IMR-90 (cell line): Measurements from ENCODE around the gene IL1RAPL1. TPM values are rescaled to one million over a fixed set of nuclear protein-coding genes. Genes with fewer than 3 reads are reported as not detected.

ENCODE experiments used
- ATAC-seq: fragments of 200-7000 bp; cut with Tn5 transposase; 2 replicates; pipeline ENCODE4 v1.9.1; 2020; ENCODE audit warnings: low read depth, mild to moderate bottlenecking, moderate library complexity
- BruUV-seq: library from RNA; stranded (reverse); fragments of 400-500 nt; replicated peaks from 2 replicates; lab custom pipeline; 2021; lab: Mats Ljungman, UMichigan
- CTCF ChIA-PET: fragments of 300-600 bp; formaldehyde crosslinking; extraction: SDS; loops from one replicate; lab custom pipeline; 2021; ENCODE audit warnings: antibody characterized with exemption; lab: Yijun Ruan, JAX
- POLR2A ChIA-PET: fragments of 300-600 bp; sonication (Branson Sonifier 250); formaldehyde crosslinking; loops from one replicate; lab custom pipeline; 2022; ENCODE audit warnings: antibody characterized with exemption; ENCODE audit not compliant: unreplicated experiment; lab: Charles Lee
- DNase-seq: peaks from one replicate; pipeline ENCODE4 v3.0.0; 2013
- H2AFZ ChIP-seq: replicated peaks from 2 replicates; pipeline ENCODE3; 2013; ENCODE audit warnings: low read length, mild to moderate bottlenecking; ENCODE audit not compliant: poor library complexity
- H2AK5ac ChIP-seq: 2 replicates; pipeline ENCODE4 v1.6.1; 2013; ENCODE audit warnings: low read depth, low read length, inconsistent platforms
- H2AK9ac ChIP-seq: replicated peaks from 2 replicates; pipeline ENCODE3; 2013; ENCODE audit warnings: mild to moderate bottlenecking, low read depth, low read length, moderate library complexity; ENCODE audit not compliant: poor library complexity
- H2BK120ac ChIP-seq: 2 replicates; pipeline ENCODE4 v1.6.1; 2013; ENCODE audit warnings: low read depth, low read length, inconsistent platforms
- H2BK15ac ChIP-seq: 3 replicates; pipeline ENCODE4 v1.6.1; 2013; ENCODE audit warnings: low read depth, low read length, inconsistent platforms
- H2BK20ac ChIP-seq: 2 replicates; pipeline ENCODE4 v1.6.1; 2013; ENCODE audit warnings: low read depth, mild to moderate bottlenecking, inconsistent platforms, low read length, moderate library complexity
- H2BK5ac ChIP-seq: 2 replicates; pipeline ENCODE4 v1.6.1; 2013; ENCODE audit warnings: mild to moderate bottlenecking, low read depth, low read length, inconsistent platforms; ENCODE audit not compliant: poor library complexity, severe bottlenecking
- H3K14ac ChIP-seq: replicated peaks from 2 replicates; pipeline ENCODE4 v1.6.1; 2013; ENCODE audit warnings: low read depth, low read length, inconsistent platforms
- H3K18ac ChIP-seq: 2 replicates; pipeline ENCODE4 v1.6.1; 2013; ENCODE audit warnings: low read depth, low read length, control low read depth
- H3K23ac ChIP-seq: 2 replicates; pipeline ENCODE4 v1.6.1; 2013; ENCODE audit warnings: low read depth, low read length, inconsistent platforms
- H3K27ac ChIP-seq: 2 replicates; pipeline ENCODE4 v1.5.1; 2013; ENCODE audit warnings: mild to moderate bottlenecking, control low read depth, low read length; ENCODE audit not compliant: insufficient read depth
- H3K27me3 ChIP-seq: 2 replicates; pipeline ENCODE4 v1.6.1; 2013; ENCODE audit warnings: low read length; ENCODE audit not compliant: control insufficient read depth, insufficient read depth
- H3K36me3 ChIP-seq: 2 replicates; pipeline ENCODE4 v1.6.1; 2013; ENCODE audit warnings: low read length, mixed read lengths; ENCODE audit not compliant: control insufficient read depth, insufficient read depth
- H3K4ac ChIP-seq: 2 replicates; pipeline ENCODE4 v1.6.1; 2013; ENCODE audit warnings: low read depth, low read length, inconsistent platforms
- H3K4me1 ChIP-seq: 2 replicates; pipeline ENCODE4 v1.6.1; 2013; ENCODE audit warnings: low read length, mixed read lengths; ENCODE audit not compliant: control insufficient read depth, insufficient read depth
- H3K4me2 ChIP-seq: 2 replicates; pipeline ENCODE4 v1.6.1; 2013; ENCODE audit warnings: low read depth, mild to moderate bottlenecking, control low read depth, low read length, moderate library complexity
- H3K4me3 ChIP-seq: 2 replicates; pipeline ENCODE4 v1.5.1; 2013; ENCODE audit warnings: low read depth, mild to moderate bottlenecking, control low read depth, low read length, moderate library complexity; ENCODE audit not compliant: insufficient read depth
- H3K56ac ChIP-seq: 2 replicates; pipeline ENCODE4 v1.6.1; 2013; ENCODE audit warnings: low read length, inconsistent platforms; ENCODE audit not compliant: insufficient read depth; ENCODE audit errors: extremely low read depth
- H3K79me1 ChIP-seq, 2 experiments: 2 replicates each; pipeline ENCODE4 v1.6.1; 2013; ENCODE audit warnings: low read length in 2 of 2, inconsistent platforms in 1 of 2, low read depth in 1 of 2
- H3K9ac ChIP-seq: 2 replicates; pipeline ENCODE4 v1.6.1; 2013; ENCODE audit warnings: low read depth, low read length, control low read depth
- H3K9me1 ChIP-seq: 2 replicates; pipeline ENCODE4 v1.6.1; 2013; ENCODE audit warnings: low read length, inconsistent platforms; ENCODE audit not compliant: insufficient read depth
- H3K9me3 ChIP-seq: 2 replicates; pipeline ENCODE4 v1.6.1; 2013; ENCODE audit warnings: low read length; ENCODE audit not compliant: control insufficient read depth, insufficient read depth
- H4K20me1 ChIP-seq: 2 replicates; pipeline ENCODE4 v1.6.1; 2013; ENCODE audit warnings: low read length, inconsistent platforms; ENCODE audit not compliant: insufficient read depth
- H4K5ac ChIP-seq: 2 replicates; pipeline ENCODE4 v1.6.1; 2013; ENCODE audit warnings: mild to moderate bottlenecking, low read depth, low read length, control low read depth
- H4K8ac ChIP-seq, 2 experiments: 2 replicates each; pipeline ENCODE4 v1.6.1; 2013; ENCODE audit warnings: low read depth in 2 of 2, low read length in 2 of 2, control low read depth in 1 of 2, inconsistent platforms in 1 of 2
- H4K91ac ChIP-seq: 2 replicates; pipeline ENCODE4 v1.6.1; 2013; ENCODE audit warnings: low read depth, low read length, inconsistent platforms; ENCODE audit not compliant: insufficient read depth
- CEBPB ChIP-seq: IDR thresholded peaks from 2 replicates; pipeline ENCODE4 v1.6.1; 2012; ENCODE audit warnings: low read depth, low read length, improper control_type of control experiment
- CHD1 ChIP-seq: IDR thresholded peaks from 2 replicates; pipeline ENCODE4 v1.6.1; 2012; ENCODE audit warnings: low read depth, low read length, improper control_type of control experiment
- CTCF ChIP-seq: conservative IDR thresholded peaks from 2 replicates; pipeline ENCODE4 v1.5.1; 2012; ENCODE audit warnings: mild to moderate bottlenecking, low read depth, low read length, improper control_type of control experiment
- ELK1 ChIP-seq: fragments of 150-350 bp; IDR thresholded peaks from 2 replicates; pipeline ENCODE4 v1.6.1; 2016; ENCODE audit warnings: low read depth, mild to moderate bottlenecking, low read length, moderate library complexity, borderline replicate concordance
- FOS ChIP-seq: fragments of 150-350 bp; IDR thresholded peaks from 2 replicates; pipeline ENCODE4 v1.6.1; 2016; ENCODE audit warnings: low read depth, low read length
- MAFK ChIP-seq: IDR thresholded peaks from 2 replicates; pipeline ENCODE4 v1.6.1; 2012; ENCODE audit warnings: low read depth, low read length, improper control_type of control experiment
- MAZ ChIP-seq: IDR thresholded peaks from 2 replicates; pipeline ENCODE4 v1.6.1; 2012; ENCODE audit warnings: low read depth, mild to moderate bottlenecking, low read length, improper control_type of control experiment, moderate library complexity, borderline replicate concordance
- MXI1 ChIP-seq: IDR thresholded peaks from 2 replicates; pipeline ENCODE4 v1.6.1; 2012; ENCODE audit warnings: low read depth, mild to moderate bottlenecking, low read length, moderate library complexity, borderline replicate concordance
- NFE2L2 ChIP-seq: fragments of 150-350 bp; IDR thresholded peaks from 2 replicates; pipeline ENCODE4 v1.6.1; 2016; ENCODE audit warnings: low read depth, mild to moderate bottlenecking, low read length
- POLR2A ChIP-seq: IDR thresholded peaks from 2 replicates; pipeline ENCODE4 v1.6.1; 2012; ENCODE audit warnings: mild to moderate bottlenecking, low read depth, low read length
- RCOR1 ChIP-seq: IDR thresholded peaks from 2 replicates; pipeline ENCODE4 v1.6.1; 2012; ENCODE audit warnings: mild to moderate bottlenecking, low read length, improper control_type of control experiment; ENCODE audit not compliant: insufficient replicate concordance
- RFX5 ChIP-seq: IDR thresholded peaks from 2 replicates; pipeline ENCODE4 v1.8.0; 2012; ENCODE audit warnings: low read depth, mild to moderate bottlenecking, low read length, moderate library complexity
- SMC3 ChIP-seq: fragments of 150-350 bp; IDR thresholded peaks from 2 replicates; pipeline ENCODE4 v1.6.1; 2016; ENCODE audit warnings: low read depth, mild to moderate bottlenecking, antibody characterized with exemption, low read length, moderate library complexity
- USF2 ChIP-seq: fragments of 150-350 bp; IDR thresholded peaks from 2 replicates; pipeline ENCODE4 v1.6.1; 2017; ENCODE audit warnings: mild to moderate bottlenecking, antibody characterized with exemption, low read length, low read depth
- WGBS, 2 experiments: methylation state at CpG; one replicate each; pipeline versions ENCODE4 v1.1.5 to v1.1.7; 2013; ENCODE audit warnings: missing lambda C conversion rate in 2 of 2; ENCODE audit not compliant: insufficient read length in 1 of 2; ENCODE audit errors: extremely low coverage in 2 of 2; 5-methylcytosine and 5-hydroxymethylcytosine counted together
- dilution Hi-C: fragments of 300-500 bp; cut with HindIII; formaldehyde crosslinking; loops from one replicate; pipeline ENCODE4 v1.14.3; 2018; ENCODE audit warnings: low sequenced_read_pairs; ENCODE audit not compliant: unreplicated experiment
- in situ Hi-C: fragments of 300-500 bp; cut with MboI; formaldehyde crosslinking; loops from 3 replicates; pipeline ENCODE4 v1.14.3; 2019; ENCODE audit warnings: low sequenced_read_pairs, inconsistent platforms, mixed read lengths
- intact Hi-C: fragments of 100-400 bp; cut with micrococcal nuclease; formaldehyde crosslinking; loops from 2 replicates; pipeline ENCODE4 v1.10.0; 2022
- polyA plus RNA-seq, 3 experiments: library from polyadenylated mRNA; depleted of rRNA; stranded (reverse); fragments of >200 nt; gene quantifications; 2 replicates each; pipeline ENCODE4 v1.2.3, GENCODE V29; 2012; ENCODE audit warnings: low replicate concordance in 1 of 3
- total RNA-seq: library from RNA; depleted of rRNA; stranded (reverse); fragments of >200 nt; gene quantifications from 2 replicates; pipeline ENCODE4 v1.2.3, GENCODE V29; 2012

Gene IL1RAPL1
- total and polyA plus RNA-seq, 2 of the 4 experiments (the other 2 are of a cell fraction) = 1.5 to 9.0 TPM

DNA sequence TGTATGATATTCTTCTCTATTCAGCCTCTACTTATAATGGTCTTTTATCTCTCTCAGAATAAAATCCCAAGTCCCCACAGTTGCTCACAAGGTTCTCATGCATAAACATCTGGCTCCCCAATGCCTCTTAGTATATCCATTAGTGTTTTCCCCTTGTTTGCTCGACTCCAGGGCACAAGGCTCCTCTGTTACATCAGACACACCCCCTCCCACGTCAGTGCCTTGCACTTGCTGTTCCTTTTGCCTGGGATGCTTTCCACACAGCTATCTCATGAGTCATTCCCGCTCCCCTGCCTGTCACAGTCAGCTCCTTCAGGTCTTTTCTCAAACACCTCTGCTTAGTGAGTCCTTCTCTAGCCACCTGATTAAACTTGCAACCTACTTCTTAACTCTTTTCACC lies 260.2 kb downstream of the IL1RAPL1 start:
- H3K4ac ChIP-seq = no peak overlapping the region
- no peak overlapping the region for H2BK5ac ChIP-seq
- no peaks in the 10 kb centered on the region for H3K9me1 ChIP-seq
- H4K8ac ChIP-seq = no peak overlapping the region
- H4K20me1 ChIP-seq = no peaks in the 10 kb centered on the region
- H3K27me3 ChIP-seq = no peaks in the 10 kb centered on the region; the same call in 1 of the 2 replicates
- WGBS, 2 experiments = 38% methylated on average over 1 of the region's 3 CpGs; no CpG with 5 or more reads in 1 of the 2 experiments
- H3K9ac ChIP-seq = no peak overlapping the region
- TF ChIP-seq CHD1 = no peak
- no peak for TF ChIP-seq POLR2A
- TF ChIP-seq USF2 = no peak
- no peak for TF ChIP-seq CTCF
- no peak for TF ChIP-seq MXI1
- TF ChIP-seq ELK1 = no peak
- TF ChIP-seq RFX5 = no peak
- no peak for TF ChIP-seq SMC3
- TF ChIP-seq NFE2L2 = no peak
- no peak for TF ChIP-seq MAZ
- TF ChIP-seq MAFK = no peak
- no peak for TF ChIP-seq RCOR1
- no peak for TF ChIP-seq CEBPB
- no peak for TF ChIP-seq FOS
- H3K9me3 ChIP-seq = no peaks in the 10 kb centered on the region
- H4K5ac ChIP-seq = no peak overlapping the region
- no peak overlapping the region for H2AK9ac ChIP-seq
- no peak overlapping the region for H3K23ac ChIP-seq
- in situ Hi-C loops (no loop called here), intact Hi-C loops (no loop called here), dilution Hi-C loops (no loop called here)
- H3K4me3 ChIP-seq = no peak overlapping the region
- no TSS peak for BruUV-seq
- CTCF ChIA-PET = no interaction called here
- no peak for ATAC-seq
- no peak overlapping the region for H4K91ac ChIP-seq
- H3K79me1 ChIP-seq = no peaks in the 10 kb centered on the region
- no peak overlapping the region for H2BK15ac ChIP-seq
- H2AFZ ChIP-seq = peak overlapping the region; percentile 51
- H3K4me1 ChIP-seq = no peaks in the 10 kb centered on the region
- H3K18ac ChIP-seq = no peak overlapping the region
- H3K14ac ChIP-seq = no peak overlapping the region
- no peak overlapping the region for H2BK20ac ChIP-seq
- H3K27ac ChIP-seq = no peak overlapping the region
- no peak overlapping the region for H3K56ac ChIP-seq
- no peak overlapping the region for H3K4me2 ChIP-seq
- H2BK120ac ChIP-seq = no peak overlapping the region
- H2AK5ac ChIP-seq = no peak overlapping the region
- POLR2A ChIA-PET = no interaction called here
- no peaks in the 10 kb centered on the region for H3K36me3 ChIP-seq
- peak; percentile 80 for DNase-seq
